Activated naive CD4-positive, alpha-beta T cell treated with anti-CD3 and anti-CD28 coated beads, Interleukin-2, amount 50 U/mL, for 72 hours (primary cell): Measurements from ENCODE around the gene RTP2. TPM values are rescaled to one million over a fixed set of nuclear protein-coding genes. Genes with fewer than 3 reads are reported as not detected.

Source experiments
- ATAC-seq, 2 donors: fragments of 150-1000 bp; cut with Tn5 transposase; 2 replicates each; pipeline ENCODE4 v1.10.0; 2021; ENCODE audit warnings: mild to moderate bottlenecking in 2 of 2, moderate library complexity in 2 of 2
- DNase-seq, 2 donors: peaks; one replicate each; pipeline ENCODE4 v3.0.0; 2021 to 2022; ENCODE audit warnings: low spot score in 2 of 2
- H3K27ac Mint-ChIP-seq, 2 donors: one replicate each; pipeline ENCODE4 v1.8.0; 2022; ENCODE audit warnings: mild to moderate bottlenecking in 2 of 2, mixed read lengths in 2 of 2
- H3K36me3 Mint-ChIP-seq, 2 donors: one replicate each; pipeline ENCODE4 v1.8.0; 2022; ENCODE audit warnings: mixed read lengths in 2 of 2
- H3K9me3 Mint-ChIP-seq, 2 donors: one replicate each; pipeline ENCODE4 v1.8.0; 2022; ENCODE audit warnings: mixed read lengths in 2 of 2
- total RNA-seq, 2 donors: library from RNA; stranded (reverse); gene quantifications; one replicate each; pipeline ENCODE4 v1.2.3, GENCODE V29; 2022

RTP2 gene
- total RNA-seq, 2 donors from 2014 or later: not detected

DNA sequence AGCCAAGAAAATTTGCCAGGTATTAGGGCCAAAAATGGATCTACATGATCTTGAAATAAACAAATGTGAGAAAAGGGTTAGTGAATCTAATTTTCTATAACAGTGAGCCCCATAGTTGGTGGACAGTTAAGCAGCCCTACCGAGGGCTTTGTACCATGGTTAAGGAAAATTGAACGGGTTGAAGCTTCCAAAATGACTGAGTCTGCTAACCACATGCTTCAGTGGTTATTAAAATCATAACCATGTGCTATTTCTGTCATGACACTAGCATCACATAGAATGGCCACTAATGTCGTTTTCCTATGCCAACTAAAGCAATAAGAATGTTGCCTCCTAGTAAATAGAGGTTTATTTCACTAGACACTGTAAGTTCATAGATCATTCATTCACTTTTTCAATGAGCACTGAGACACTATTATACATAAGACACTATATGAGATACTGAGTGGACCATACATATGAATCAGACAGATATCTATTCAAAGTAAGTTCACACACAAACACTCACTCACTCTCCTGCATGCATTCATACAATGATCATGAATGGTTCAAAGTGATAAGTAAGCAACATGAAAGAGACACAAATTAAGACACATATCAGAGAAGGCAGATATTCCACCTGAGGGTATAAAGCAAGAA lies 36.5 kb downstream of the RTP2 start:
- ATAC-seq: peak in 1 of 2 donors; percentile 56
- Mint-ChIP-seq H3K27ac (no peak overlapping the region), H3K36me3 (peaks cover 0 to 6% of the 10 kb centered on the region in 2 donors), H3K9me3 (no peaks in the 10 kb centered on the region)
- DNase-seq: no peak

DNA sequence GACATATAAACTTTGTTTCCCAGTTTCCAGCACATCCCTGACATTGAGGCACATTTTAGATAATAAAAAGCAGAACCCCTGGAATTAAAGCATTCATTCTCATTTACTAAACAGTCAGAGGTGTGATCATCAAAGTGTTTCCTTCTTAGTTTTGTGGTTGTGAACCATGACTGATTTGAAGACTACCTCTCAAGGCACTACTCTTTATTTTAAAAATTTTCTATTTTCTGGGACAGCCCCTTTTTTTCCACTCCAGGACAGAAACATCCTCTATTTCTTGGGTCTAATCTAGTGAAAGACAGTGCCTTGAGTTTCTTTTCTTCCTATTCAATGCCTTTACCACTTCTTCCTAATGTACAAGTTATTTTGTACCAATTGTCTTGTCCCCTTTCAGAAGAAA lies 37.3 kb downstream of the RTP2 start:
- H3K36me3 Mint-ChIP-seq: no peaks in the 10 kb centered on the region
- no peak for DNase-seq
- no peaks in the 10 kb centered on the region for H3K9me3 Mint-ChIP-seq
- H3K27ac Mint-ChIP-seq: no peak overlapping the region
- peak; percentile 33 to 91 for ATAC-seq

- no peak for ATAC-seq
Observed at GRCh38 chr3:187662848-187663409, 39.4 kb downstream of the RTP2 start.

GRCh38 chr3:187661267-187661666 lies 41.1 kb downstream of the RTP2 start:
- no peak overlapping the region for H3K27ac Mint-ChIP-seq
- no peaks in the 10 kb centered on the region for H3K9me3 Mint-ChIP-seq
- no peaks in the 10 kb centered on the region for H3K36me3 Mint-ChIP-seq
- DNase-seq (no peak), ATAC-seq (no peak)

More at GRCh38 chr3:187662848-187663409, 39.4 kb downstream of the RTP2 start:
- Mint-ChIP-seq H3K36me3 (no peaks in the 10 kb centered on the region), H3K9me3 (no peaks in the 10 kb centered on the region), H3K27ac (no peak overlapping the region)
- no peak for DNase-seq

DNA sequence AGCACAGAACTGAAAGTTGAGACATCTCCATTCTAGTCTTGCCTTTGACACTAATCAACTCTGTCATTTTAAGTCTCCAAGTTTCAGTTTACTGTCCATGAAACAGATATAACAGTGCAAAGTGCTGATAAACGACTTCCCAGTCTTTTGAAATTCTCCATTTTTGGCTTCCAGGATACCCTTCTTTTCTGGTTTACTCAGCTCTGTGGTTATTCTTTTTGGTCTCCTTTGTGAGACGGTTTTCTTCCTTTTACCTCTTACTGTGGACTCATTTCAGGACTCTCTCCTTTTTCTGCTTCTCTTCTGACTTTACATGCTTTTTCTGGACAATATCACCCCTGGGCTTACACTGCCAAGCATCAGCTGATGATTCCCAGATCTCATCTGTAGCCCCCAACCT lies 51.1 kb downstream of the RTP2 start:
- Mint-ChIP-seq H3K27ac (no peak overlapping the region), H3K9me3 (no peaks in the 10 kb centered on the region), H3K36me3 (no peaks in the 10 kb centered on the region)
- ATAC-seq: peak in 1 of 2 donors; percentile 11
- DNase-seq: no peak

Other genes starting within 250 kb of the RTP2 start
- not detected for gene SST, start 32.2 kb downstream of the RTP2 start, total RNA-seq
- 100 to 1,000 TPM; 103 to 114 TPM for gene BCL6, start 42.9 kb upstream of the RTP2 start, total RNA-seq